GM12865 (cell line): ENCODE results near the gene CDKN2C.

Experiments
- DNase-seq: peaks from one replicate; pipeline ENCODE4 v3.0.0; 2010; ENCODE audit warnings: low read depth
- H3K4me3 ChIP-seq: 2 replicates; pipeline ENCODE4 v1.5.1; 2011; ENCODE audit warnings: mild to moderate bottlenecking, low read depth, low read length, control low read depth
- TF ChIP-seq, protein P1 (sequence below): IDR thresholded peaks from 2 replicates; pipeline ENCODE4 v1.5.1; 2011; ENCODE audit warnings: low read length, control low read depth, low read depth, inconsistent platforms; ENCODE audit not compliant: insufficient read depth; ENCODE audit errors: missing control alignments

Gene CDKN2C

DNA sequence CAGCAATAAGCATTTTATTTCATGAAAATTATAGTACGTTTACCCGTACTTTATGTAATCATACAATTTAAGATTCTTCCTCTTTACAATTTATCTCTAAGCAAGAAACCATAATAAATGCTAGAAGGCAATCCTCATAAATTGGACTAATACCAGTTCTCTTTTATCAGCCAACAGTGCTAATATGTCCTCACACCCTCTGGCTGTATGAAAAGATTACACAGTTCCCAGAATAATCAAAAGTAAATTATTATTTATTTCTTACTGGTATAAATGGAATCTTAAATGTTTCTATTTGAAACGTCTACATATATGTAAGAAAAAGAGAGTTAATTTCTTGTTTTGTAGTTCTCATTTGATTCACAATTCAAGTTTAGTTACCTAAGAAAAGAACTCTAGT is 3.1 kb upstream of the CDKN2C start:
- H3K4me3 ChIP-seq: peak overlapping the region; percentile 79
- no peak for DNase-seq
- TF ChIP-seq, protein P1, sequence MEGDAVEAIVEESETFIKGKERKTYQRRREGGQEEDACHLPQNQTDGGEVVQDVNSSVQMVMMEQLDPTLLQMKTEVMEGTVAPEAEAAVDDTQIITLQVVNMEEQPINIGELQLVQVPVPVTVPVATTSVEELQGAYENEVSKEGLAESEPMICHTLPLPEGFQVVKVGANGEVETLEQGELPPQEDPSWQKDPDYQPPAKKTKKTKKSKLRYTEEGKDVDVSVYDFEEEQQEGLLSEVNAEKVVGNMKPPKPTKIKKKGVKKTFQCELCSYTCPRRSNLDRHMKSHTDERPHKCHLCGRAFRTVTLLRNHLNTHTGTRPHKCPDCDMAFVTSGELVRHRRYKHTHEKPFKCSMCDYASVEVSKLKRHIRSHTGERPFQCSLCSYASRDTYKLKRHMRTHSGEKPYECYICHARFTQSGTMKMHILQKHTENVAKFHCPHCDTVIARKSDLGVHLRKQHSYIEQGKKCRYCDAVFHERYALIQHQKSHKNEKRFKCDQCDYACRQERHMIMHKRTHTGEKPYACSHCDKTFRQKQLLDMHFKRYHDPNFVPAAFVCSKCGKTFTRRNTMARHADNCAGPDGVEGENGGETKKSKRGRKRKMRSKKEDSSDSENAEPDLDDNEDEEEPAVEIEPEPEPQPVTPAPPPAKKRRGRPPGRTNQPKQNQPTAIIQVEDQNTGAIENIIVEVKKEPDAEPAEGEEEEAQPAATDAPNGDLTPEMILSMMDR: no peak

DNA sequence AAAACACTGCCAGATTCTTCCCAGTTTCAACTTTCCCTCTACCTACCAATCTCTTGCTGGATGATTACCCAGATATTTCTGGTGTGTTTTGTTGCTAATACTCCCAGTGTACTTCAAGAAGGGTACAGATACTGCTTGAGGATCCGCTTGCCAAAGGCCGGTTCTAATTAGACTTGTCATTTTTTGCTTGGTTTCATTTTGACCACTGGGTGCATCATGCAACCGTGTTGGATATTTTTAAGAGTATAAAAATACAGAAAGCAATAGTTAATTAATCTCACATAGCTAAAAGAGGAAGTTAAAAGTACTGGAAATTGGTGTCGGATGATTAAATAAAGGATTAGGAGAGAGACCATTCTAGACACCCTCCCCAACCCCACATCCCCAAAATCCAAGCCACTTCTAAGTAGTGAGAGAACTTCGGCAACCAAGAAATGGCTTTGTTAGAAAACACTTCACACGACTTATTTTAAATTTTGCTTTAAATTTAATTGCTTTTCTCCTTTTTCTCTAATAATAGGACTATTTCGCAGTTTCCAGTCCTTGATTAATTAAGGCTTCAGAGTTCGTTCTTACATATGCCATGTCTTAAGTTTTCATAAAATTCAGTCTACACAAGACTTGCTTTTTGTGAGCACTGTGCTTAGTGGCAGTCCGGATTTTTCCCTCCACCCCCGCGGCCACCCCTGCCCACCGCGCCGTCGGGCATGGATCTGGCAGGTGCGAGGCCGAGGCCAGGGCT is 2.5 kb upstream of the CDKN2C start:
- TF ChIP-seq, protein P1: no peak
- peak; percentile 61 for DNase-seq
- H3K4me3 ChIP-seq: peak overlapping the region; percentile 79

DNA sequence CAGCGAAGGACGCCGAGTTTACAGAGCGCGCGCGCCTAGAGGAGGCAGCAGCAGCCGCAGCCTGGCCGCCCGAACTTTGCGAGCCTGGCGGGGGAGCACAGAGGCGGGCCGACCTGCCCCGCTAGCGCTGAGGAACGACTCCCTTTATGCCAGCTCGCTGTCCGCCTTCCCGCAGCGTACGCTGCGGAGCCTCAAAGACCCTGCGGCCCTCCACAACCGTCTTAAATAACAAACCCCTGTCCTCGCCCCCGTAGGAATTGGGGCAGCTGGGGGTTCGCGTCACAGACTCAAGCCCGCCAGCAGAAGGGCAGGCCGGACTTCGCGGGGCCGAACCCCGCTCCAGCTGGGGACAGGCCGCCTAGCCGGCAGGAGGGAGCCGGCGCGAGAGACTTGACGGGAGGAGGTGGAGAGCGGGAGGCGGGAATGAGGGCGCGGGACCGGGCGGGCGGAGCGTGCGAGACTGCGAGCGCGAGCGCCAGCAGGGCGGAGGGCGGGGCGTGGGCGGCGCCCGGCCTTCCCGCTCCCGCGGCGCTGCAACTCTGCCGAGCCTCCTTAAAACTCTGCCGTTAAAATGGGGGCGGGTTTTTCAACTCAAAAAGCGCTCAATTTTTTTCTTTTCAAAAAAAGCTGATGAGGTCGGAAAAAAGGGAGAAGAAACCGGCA is 1.8 kb upstream of the CDKN2C start:
- peak; percentile 94 for DNase-seq
- peak overlapping the region; percentile 79 for H3K4me3 ChIP-seq

DNA sequence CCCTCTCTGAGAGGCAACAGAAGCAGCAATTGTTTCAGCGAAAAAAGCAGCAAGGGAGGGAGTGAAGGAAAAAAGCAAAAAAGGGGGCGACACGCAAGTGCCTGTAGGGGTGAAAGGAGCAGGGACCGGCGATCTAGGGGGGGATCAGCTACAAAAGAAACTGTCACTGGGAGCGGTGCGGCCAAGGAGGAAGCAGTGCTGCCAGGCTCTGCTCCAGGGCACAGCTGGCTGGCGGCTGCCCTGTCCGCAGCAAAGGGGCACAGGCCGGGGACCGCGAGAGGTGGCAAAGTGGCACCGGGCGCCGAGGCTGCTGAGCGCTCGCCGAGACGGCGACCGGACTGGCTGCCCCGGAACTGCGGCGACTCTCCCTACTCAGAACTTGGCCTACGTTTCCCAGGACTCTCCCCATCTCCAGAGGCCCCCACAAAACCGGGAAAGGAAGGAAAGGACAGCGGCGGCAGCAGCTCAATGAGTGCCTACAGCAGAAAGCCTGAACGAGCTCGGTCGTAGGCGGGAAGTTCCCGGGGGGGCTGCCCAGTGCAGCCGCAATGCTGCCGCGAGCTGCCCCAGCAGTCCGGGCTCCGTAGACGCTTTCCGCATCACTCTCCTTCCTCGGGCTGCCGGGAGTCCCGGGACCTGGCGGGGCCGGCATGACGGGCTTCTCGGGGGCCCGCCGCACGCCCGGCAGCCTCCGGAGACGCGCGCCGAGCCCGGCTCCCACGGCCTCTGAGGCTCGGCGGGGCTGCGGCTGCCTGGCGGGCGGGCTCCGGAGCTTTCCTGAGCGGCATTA is 1.0 kb upstream of the CDKN2C start:
- TF ChIP-seq, protein P1: no peak
- DNase-seq: peak; percentile 73
- peak overlapping the region; percentile 79 for H3K4me3 ChIP-seq

More for the DNA sequence above, 1.8 kb upstream of the CDKN2C start:
- TF ChIP-seq, protein P1: peak; percentile 35

DNA sequence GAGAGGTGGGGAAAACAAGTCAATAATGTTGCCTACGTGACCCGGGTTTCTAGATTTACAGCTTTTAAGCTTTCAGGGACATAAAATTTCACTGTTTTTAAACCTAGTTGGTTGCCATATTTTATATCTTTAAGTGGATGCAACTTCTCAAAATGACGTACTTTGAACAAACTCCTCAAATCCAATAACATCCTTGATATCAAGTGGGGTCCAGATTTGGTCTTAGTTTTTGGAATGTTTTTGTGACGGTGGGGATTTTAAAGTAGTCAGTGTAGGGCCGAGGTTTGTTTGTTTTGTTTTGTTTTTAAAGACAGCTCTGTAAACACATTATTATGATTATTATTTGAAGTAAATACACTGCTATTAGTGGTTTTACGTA is 453 bp downstream of the CDKN2C start:
- no peak for DNase-seq
- TF ChIP-seq, protein P1: no peak
- H3K4me3 ChIP-seq: peak overlapping the region; percentile 79

DNA sequence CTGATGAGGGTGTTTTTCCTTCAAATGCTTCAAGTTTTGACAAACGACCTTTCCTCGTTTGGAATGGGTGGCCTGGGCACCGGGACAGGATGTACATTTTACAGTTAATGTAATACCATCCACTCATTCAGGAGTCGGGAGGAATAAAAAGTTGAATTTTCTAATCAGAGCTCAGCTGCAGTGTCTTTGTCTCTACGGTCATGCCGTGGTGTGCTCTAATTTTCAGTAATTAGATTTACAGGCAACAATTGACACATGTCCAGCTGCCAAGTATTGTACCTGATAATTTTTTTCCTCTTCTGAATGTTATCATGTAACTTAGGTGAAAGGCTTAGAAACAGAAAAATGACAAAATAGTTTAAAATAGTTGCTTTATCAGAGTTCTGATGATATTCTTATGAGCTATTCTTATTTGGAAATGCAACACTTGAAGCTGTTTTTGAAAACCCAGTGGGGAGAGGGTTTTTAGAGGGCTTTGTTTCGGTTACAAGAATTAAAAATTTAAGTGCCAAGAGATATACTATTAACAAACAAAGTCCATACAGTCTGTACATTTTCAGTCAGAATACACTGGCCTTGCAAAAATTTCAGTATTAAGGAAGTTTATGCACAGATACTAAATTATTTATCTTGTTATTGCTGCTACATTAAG is 1.0 kb downstream of the CDKN2C start:
- TF ChIP-seq, protein P1: no peak
- no peak for DNase-seq
- peak overlapping the region; percentile 79 for H3K4me3 ChIP-seq
